Stimulated activated CD4-positive, alpha-beta T cell treated with anti-CD3 and anti-CD28 coated beads, Interleukin-15, amount 100 ng/mL, for 48 hours (primary cell): ENCODE measurements around the gene GALNT16.
"Not testable (repeated sequence)": the region's sequence is repeated elsewhere in the genome, so short reads cannot be mapped to it uniquely, and the experiment has no call there.

Source experiments
- DNase-seq, 2 donors: peaks; one replicate each; pipeline ENCODE4 v3.0.0-alpha.2; 2020; ENCODE audit warnings: low read depth in 2 of 2

The GALNT16 gene

GRCh38 chr14:69285661-69286255 is 25.8 kb downstream of the GALNT16 start:
- no peak for DNase-seq

- DNase-seq = no peak
Measured at GRCh38 chr14:69287098-69288010, 27.4 kb downstream of the GALNT16 start.

GRCh38 chr14:69288011-69288771 is 28.2 kb downstream of the GALNT16 start:
- DNase-seq = no peak

- DNase-seq = no peak
Measured at GRCh38 chr14:69288956-69289705, 29.2 kb downstream of the GALNT16 start.

- DNase-seq = no peak
Measured at GRCh38 chr14:69289811-69290520, 30.0 kb downstream of the GALNT16 start.

- not testable (repeated sequence) for DNase-seq
Measured at GRCh38 chr14:69290881-69291280, 30.9 kb downstream of the GALNT16 start.

- no peak for DNase-seq
Measured at GRCh38 chr14:69291396-69291795, 31.4 kb downstream of the GALNT16 start.

- DNase-seq = no peak
Measured at GRCh38 chr14:69291891-69292561, 32.1 kb downstream of the GALNT16 start.

- no peak for DNase-seq
Measured at GRCh38 chr14:69298131-69299071, 38.4 kb downstream of the GALNT16 start.

- no peak for DNase-seq
Measured at GRCh38 chr14:69299286-69300035, 39.5 kb downstream of the GALNT16 start.

GRCh38 chr14:69300601-69301221 is 40.8 kb downstream of the GALNT16 start:
- no peak for DNase-seq

GRCh38 chr14:69303086-69303485 is 43.1 kb downstream of the GALNT16 start:
- DNase-seq = no peak

GRCh38 chr14:69312608-69313007 is 52.6 kb downstream of the GALNT16 start:
- no peak for DNase-seq

- no peak for DNase-seq
Measured at GRCh38 chr14:69313176-69313575, 53.2 kb downstream of the GALNT16 start.

- no peak for DNase-seq
Measured at GRCh38 chr14:69314327-69314726, 54.4 kb downstream of the GALNT16 start.

- no peak for DNase-seq
Measured at GRCh38 chr14:69315301-69315700, 55.3 kb downstream of the GALNT16 start.

GRCh38 chr14:69316449-69317101 is 56.6 kb downstream of the GALNT16 start:
- DNase-seq = no peak
